ENCODE results near the gene VWC2L. TPM values are rescaled to one million over a fixed set of nuclear protein-coding genes. Genes with fewer than 3 reads are reported as not detected.

The VWC2L gene
- total and polyA plus RNA-seq, 2 of the 8 experiments (the other 6 are each of a cell fraction or from before 2014, with no cell fraction given) = not detected

- CTCF ChIA-PET (ENCODE audit: partially characterized antibody) = interaction anchor here (0.6 to 1.4 kb wide), 4 partner anchors 13 to 702 kb away, joined by 3 to 4 read pairs (median 4); no protein-coding TSS in a partner anchor
- Histone ChIP-seq H3K23me2 (ENCODE audit: low read depth, low read length) (no peaks in the 10 kb centered on the region), H3K56ac (replicated peaks; ENCODE audit: insufficient read length, low read depth, low read length) (no peak overlapping the region), H2BK15ac (ENCODE audit: low read length) (no peak overlapping the region), H4K5ac (ENCODE audit: insufficient read length, low read depth, low read length) (no peak overlapping the region), H2AFZ (ENCODE audit: low read length) (no peak overlapping the region), H2BK120ac (replicated peaks; ENCODE audit: low read depth, low read length) (no peak overlapping the region), H3K36me3 (ENCODE audit: control insufficient read depth in 2 of 4, insufficient read depth in 4 of 4, low read length in 3 of 4) (no peaks in the 10 kb centered on the region), H2AK5ac (ENCODE audit: low read depth, low read length) (no peak overlapping the region), H3K9me3 (ENCODE audit: insufficient read depth in 2 of 2, low read depth in 1 of 2, low read length in 1 of 2) (no peaks in the 10 kb centered on the region), H3K79me2 (ENCODE audit: control insufficient read depth in 1 of 2, insufficient read depth in 2 of 2, low read length in 2 of 2) (no peaks in the 10 kb centered on the region), H3K14ac (ENCODE audit: insufficient read length) (no peak overlapping the region), H3K4me2 (ENCODE audit: insufficient read depth in 1 of 2, low read depth in 2 of 2, low read length in 2 of 2) (no peak overlapping the region), H4K91ac (replicated peaks; ENCODE audit: insufficient read length, low read length) (no peak overlapping the region), H3K4me3 (ENCODE audit: extremely low read depth in 1 of 4, insufficient read depth in 2 of 4, low read depth in 3 of 4, low read length in 4 of 4) (no peak overlapping the region), H4K8ac (ENCODE audit: extremely low read depth, insufficient read depth, low read length) (no peak overlapping the region), H3K79me1 (ENCODE audit: low read depth, low read length) (no peaks in the 10 kb centered on the region), H3K9ac (replicated peaks in 1 of 4; ENCODE audit: extremely low read depth in 1 of 4, low read depth in 3 of 4, low read length in 3 of 4) (no peak overlapping the region), H3K4me1 (replicated peaks in 1 of 4; ENCODE audit: control insufficient read depth in 3 of 4, insufficient read depth in 4 of 4, low read length in 3 of 4) (no peaks in the 10 kb centered on the region), H3K23ac (ENCODE audit: insufficient read length) (no peak overlapping the region), H3K18ac (ENCODE audit: extremely low read depth, low read length) (no peak overlapping the region), H3K4ac (replicated peaks; ENCODE audit: insufficient read length, low read depth, low read length) (no peak overlapping the region), H3K27me3 (replicated peaks in 1 of 4; ENCODE audit: control insufficient read depth in 3 of 4, extremely low read depth in 1 of 4, insufficient read depth in 3 of 4, low read length in 3 of 4) (no peaks in the 10 kb centered on the region), H3K27ac (ENCODE audit: low read depth, low read length) (no peak overlapping the region), H2BK20ac (ENCODE audit: low read length) (no peak overlapping the region), H2BK12ac (ENCODE audit: low read depth, low read length) (no peak overlapping the region), H4K20me1 (replicated peaks in 1 of 2; ENCODE audit: control insufficient read depth in 1 of 2, insufficient read depth in 2 of 2, low read length in 2 of 2) (no peaks in the 10 kb centered on the region), H2BK5ac (ENCODE audit: low read depth, low read length) (no peak overlapping the region)
- POLR2A ChIA-PET (ENCODE audit: partially characterized antibody) = no interaction called here
- no peak for DNase-seq (ENCODE audit: low read depth in 1 of 2, low spot score in 2 of 2)
- FAIRE-seq = no peak
- 92% methylated on average over 3 of the region's 3 CpGs; no CpG with 5 or more reads in 1 of the 2 experiments for WGBS, 2 experiments (ENCODE audit: extremely low coverage in 1 of 2, insufficient coverage in 1 of 2, insufficient read length in 1 of 2, insufficient replicate concordance in 2 of 2, low coverage in 1 of 2, low lambda C conversion rate in 2 of 2, missing lambda C conversion rate in 1 of 2)
Observed at GRCh38 chr2:214574084-214574781, 163.4 kb downstream of the VWC2L start.

All from H1 (cell line).